ENCODE measurements around the gene HPSE2. TPM values are rescaled to one million over a fixed set of nuclear protein-coding genes. Genes with fewer than 3 reads are reported as not detected.

HPSE2 gene
- total and polyA plus RNA-seq, 2 of the 13 experiments (the other 11 are each of a cell fraction or from before 2014, with no cell fraction given): 0.01 TPM; not detected in 1

DNA sequence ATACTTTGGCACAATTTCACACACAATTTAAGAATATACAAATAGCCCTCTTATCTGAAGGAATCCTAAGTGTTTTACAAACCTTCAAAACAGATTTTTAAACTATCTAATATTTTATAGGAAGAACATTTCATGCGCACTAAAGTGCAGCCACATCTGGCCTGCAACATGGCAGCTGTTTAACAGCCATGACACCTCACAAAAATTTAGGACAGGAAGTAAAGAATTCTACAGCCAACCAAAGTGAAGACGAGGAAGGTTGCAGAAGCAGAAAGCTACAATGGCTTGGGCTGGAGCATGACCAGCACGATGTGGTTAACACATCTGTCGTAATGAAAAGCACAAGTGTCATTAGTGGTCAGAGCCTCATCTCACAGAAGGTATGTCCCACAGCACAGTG is 238.1 kb downstream of the HPSE2 start:
- no peaks in the 10 kb centered on the region for H3K36me3 ChIP-seq (replicated peaks in 1 of 2; ENCODE audit: control insufficient read depth in 1 of 2, insufficient read depth in 2 of 2, low read length in 2 of 2)
- H3K4me2 ChIP-seq (ENCODE audit: low read depth, low read length): no peak overlapping the region
- no peak overlapping the region for H3K27ac ChIP-seq (ENCODE audit: extremely low read length, insufficient read depth, low read length)
- no peak overlapping the region for H2AFZ ChIP-seq (ENCODE audit: low read length)
- 11% methylated on average over 4 of the region's 4 CpGs for WGBS (ENCODE audit: low lambda C conversion rate)
- no peaks in the 10 kb centered on the region for H3K9me3 ChIP-seq (ENCODE audit: low read length)
- no peak for DNase-seq (ENCODE audit: low spot score)
- ChIA-PET POLR2A (no interaction called here), CTCF (ENCODE audit: low intra/inter-chr PET ratio, low total read pairs) (no interaction called here)
- H3K9ac ChIP-seq (ENCODE audit: insufficient read depth, low read depth, low read length): no peak overlapping the region
- no TSS peak for BruUV-seq (replicated peaks)
- no peaks in the 10 kb centered on the region for H3K27me3 ChIP-seq (ENCODE audit: control insufficient read depth in 1 of 2, insufficient read depth in 2 of 2, low read length in 2 of 2)
- no peak overlapping the region for H3K4me3 ChIP-seq (replicated peaks in 1 of 3; ENCODE audit: insufficient read depth in 1 of 3, low read depth in 2 of 3, low read length in 3 of 3)
- no peaks in the 10 kb centered on the region for H4K20me1 ChIP-seq (ENCODE audit: insufficient read depth, low read length)
- TF ChIP-seq SIN3A (IDR thresholded peaks at IDR 0.05; ENCODE audit: borderline replicate concordance, low read depth, low read length) (no peak), ZNF451 (CRISPR knock-in tag; IDR thresholded peaks at IDR 0.05) (no peak)
- no peak for ATAC-seq
- intact Hi-C loops (cut with micrococcal nuclease; ENCODE audit: unreplicated experiment): no loop called here
- no peaks in the 10 kb centered on the region for H3K79me2 ChIP-seq (ENCODE audit: insufficient read depth, low read length)
- H3K4me1 ChIP-seq (ENCODE audit: insufficient read depth, low read length): no peaks in the 10 kb centered on the region
- no peak for FAIRE-seq
- in situ Hi-C loops (cut with HindIII; ENCODE audit: extremely low pct_ligation_motif_present, low pct_unique_long_range_greater_than_20kb): no loop called here

DNA sequence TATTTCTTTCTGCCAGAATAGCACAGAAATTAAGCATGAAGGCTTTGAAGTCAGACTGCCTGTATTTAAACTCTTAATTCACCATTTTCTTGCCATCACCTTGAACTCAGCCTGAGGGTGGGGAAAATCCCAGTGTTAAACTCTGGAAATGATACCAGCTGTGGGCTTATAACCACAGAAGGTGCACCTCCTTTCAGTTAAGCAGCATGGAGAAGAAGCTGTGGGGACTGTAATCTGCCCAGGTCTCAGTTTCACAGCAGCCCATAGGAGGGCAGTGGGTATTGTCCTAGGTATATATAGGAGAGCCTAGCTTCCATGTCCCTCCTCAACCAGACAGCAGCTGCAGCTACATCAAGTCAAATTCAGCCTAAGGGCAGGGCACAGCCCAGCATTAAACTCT is 241.6 kb downstream of the HPSE2 start:
- no peak overlapping the region for H3K4me2 ChIP-seq (ENCODE audit: low read depth, low read length)
- FAIRE-seq (no peak), ATAC-seq (no peak), DNase-seq (ENCODE audit: low spot score) (no peak)
- H3K4me3 ChIP-seq (replicated peaks in 1 of 3; ENCODE audit: insufficient read depth in 1 of 3, low read depth in 2 of 3, low read length in 3 of 3): no peak overlapping the region
- TF ChIP-seq MXD4 (CRISPR knock-in tag; IDR thresholded peaks at IDR 0.05) (no peak), RFX5 (IDR thresholded peaks at IDR 0.05; ENCODE audit: low read depth, low read length) (no peak), ZNF773 (CRISPR knock-in tag; IDR thresholded peaks at IDR 0.05; ENCODE audit: borderline replicate concordance) (no peak), HDAC2 (CRISPR knock-in tag; IDR thresholded peaks at IDR 0.05) (no peak), ZNF317 (CRISPR knock-in tag; IDR thresholded peaks at IDR 0.05) (no peak), ONECUT2 (CRISPR knock-in tag; IDR thresholded peaks at IDR 0.05) (no peak), ISX (CRISPR knock-in tag; conservative IDR thresholded peaks at IDR 0.05) (no peak), ZBTB20 (CRISPR knock-in tag; IDR thresholded peaks at IDR 0.05; ENCODE audit: borderline replicate concordance, low read depth) (no peak)
- TF ChIP-seq, protein P1, sequence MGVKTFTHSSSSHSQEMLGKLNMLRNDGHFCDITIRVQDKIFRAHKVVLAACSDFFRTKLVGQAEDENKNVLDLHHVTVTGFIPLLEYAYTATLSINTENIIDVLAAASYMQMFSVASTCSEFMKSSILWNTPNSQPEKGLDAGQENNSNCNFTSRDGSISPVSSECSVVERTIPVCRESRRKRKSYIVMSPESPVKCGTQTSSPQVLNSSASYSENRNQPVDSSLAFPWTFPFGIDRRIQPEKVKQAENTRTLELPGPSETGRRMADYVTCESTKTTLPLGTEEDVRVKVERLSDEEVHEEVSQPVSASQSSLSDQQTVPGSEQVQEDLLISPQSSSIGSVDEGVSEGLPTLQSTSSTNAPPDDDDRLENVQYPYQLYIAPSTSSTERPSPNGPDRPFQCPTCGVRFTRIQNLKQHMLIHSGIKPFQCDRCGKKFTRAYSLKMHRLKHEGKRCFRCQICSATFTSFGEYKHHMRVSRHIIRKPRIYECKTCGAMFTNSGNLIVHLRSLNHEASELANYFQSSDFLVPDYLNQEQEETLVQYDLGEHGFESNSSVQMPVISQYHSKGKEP (CRISPR knock-in tag; IDR thresholded peaks at IDR 0.05): no peak
- TF ChIP-seq, protein P2, sequence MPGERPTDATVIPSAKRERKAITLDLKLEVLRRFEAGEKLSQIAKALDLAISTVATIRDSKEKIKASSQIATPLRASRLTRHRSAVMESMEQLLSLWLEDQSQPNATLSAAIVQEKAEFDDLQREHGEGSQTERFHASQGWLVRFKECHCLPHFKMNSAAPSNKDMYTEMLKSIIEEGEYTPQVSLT (CRISPR knock-in tag; IDR thresholded peaks at IDR 0.05; ENCODE audit: borderline replicate concordance, low read depth): no peak
- TF ChIP-seq, protein P3, sequence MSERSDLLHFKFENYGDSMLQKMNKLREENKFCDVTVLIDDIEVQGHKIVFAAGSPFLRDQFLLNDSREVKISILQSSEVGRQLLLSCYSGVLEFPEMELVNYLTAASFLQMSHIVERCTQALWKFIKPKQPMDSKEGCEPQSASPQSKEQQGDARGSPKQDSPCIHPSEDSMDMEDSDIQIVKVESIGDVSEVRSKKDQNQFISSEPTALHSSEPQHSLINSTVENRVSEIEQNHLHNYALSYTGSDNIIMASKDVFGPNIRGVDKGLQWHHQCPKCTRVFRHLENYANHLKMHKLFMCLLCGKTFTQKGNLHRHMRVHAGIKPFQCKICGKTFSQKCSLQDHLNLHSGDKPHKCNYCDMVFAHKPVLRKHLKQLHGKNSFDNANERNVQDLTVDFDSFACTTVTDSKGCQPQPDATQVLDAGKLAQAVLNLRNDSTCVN (CRISPR knock-in tag; IDR thresholded peaks at IDR 0.05; ENCODE audit: borderline replicate concordance): no peak
- H3K9ac ChIP-seq (ENCODE audit: insufficient read depth, low read depth, low read length): no peak overlapping the region
- intact Hi-C loops (cut with micrococcal nuclease; ENCODE audit: unreplicated experiment) (no loop called here), in situ Hi-C loops (cut with HindIII; ENCODE audit: extremely low pct_ligation_motif_present, low pct_unique_long_range_greater_than_20kb) (no loop called here)
- no peak overlapping the region for H2AFZ ChIP-seq (ENCODE audit: low read length)
- no peaks in the 10 kb centered on the region for H3K27me3 ChIP-seq (ENCODE audit: control insufficient read depth in 1 of 2, insufficient read depth in 2 of 2, low read length in 2 of 2)
- H3K79me2 ChIP-seq (ENCODE audit: insufficient read depth, low read length): no peaks in the 10 kb centered on the region
- H3K27ac ChIP-seq (ENCODE audit: extremely low read length, insufficient read depth, low read length): no peak overlapping the region
- no peaks in the 10 kb centered on the region for H4K20me1 ChIP-seq (ENCODE audit: insufficient read depth, low read length)
- H3K9me3 ChIP-seq (ENCODE audit: low read length): no peaks in the 10 kb centered on the region
- H3K36me3 ChIP-seq (replicated peaks in 1 of 2; ENCODE audit: control insufficient read depth in 1 of 2, insufficient read depth in 2 of 2, low read length in 2 of 2): no peaks in the 10 kb centered on the region
- POLR2A ChIA-PET: no interaction called here
- H3K4me1 ChIP-seq (ENCODE audit: insufficient read depth, low read length): no peaks in the 10 kb centered on the region
- no TSS peak for BruUV-seq (replicated peaks)
- CTCF ChIA-PET (ENCODE audit: low intra/inter-chr PET ratio, low total read pairs): no interaction called here
